Measurements from ENCODE around the gene C2CD2L.
A peak's percentile ranks its signal among the peaks of the same experiment; 100 is the strongest.

The C2CD2L gene

DNA sequence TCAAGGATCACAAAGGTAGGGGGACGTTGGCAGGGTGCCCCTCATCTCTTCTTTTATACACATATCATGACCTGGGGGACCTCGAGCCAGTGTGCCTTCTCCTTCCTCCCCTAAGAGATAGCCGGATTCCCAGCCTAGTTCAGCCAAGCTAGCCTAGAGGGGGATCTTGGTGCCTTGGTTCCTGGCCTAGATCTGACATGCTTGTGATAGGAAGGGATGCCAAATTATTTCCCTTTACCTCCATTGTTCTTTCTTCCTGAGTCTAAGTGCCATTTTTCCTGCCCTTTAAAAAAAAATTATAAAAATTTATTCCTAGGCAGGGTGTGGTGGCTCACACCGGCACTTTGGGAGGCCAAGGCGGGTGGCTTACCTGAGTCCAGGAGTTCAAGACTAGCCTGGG lies 7.2 kb downstream of the C2CD2L start:
- in situ Hi-C loops (cut with MboI; ENCODE audit: low sequenced_read_pairs): loop anchor here (5.0 kb wide), 1 partner anchor 48 kb away; no protein-coding TSS in a partner anchor
- no peaks in the 10 kb centered on the region for H3K27me3 ChIP-seq (ENCODE audit: low read depth)
- H3K4me1 ChIP-seq: no peaks in the 10 kb centered on the region
- H3K4me3 ChIP-seq: no peak overlapping the region
- no peak for DNase-seq (ENCODE audit: low spot score in 2 of 2)
- peaks cover 25% of the 10 kb centered on the region for H3K36me3 ChIP-seq (replicated peaks)
- H3K9me3 ChIP-seq: no peaks in the 10 kb centered on the region

DNA sequence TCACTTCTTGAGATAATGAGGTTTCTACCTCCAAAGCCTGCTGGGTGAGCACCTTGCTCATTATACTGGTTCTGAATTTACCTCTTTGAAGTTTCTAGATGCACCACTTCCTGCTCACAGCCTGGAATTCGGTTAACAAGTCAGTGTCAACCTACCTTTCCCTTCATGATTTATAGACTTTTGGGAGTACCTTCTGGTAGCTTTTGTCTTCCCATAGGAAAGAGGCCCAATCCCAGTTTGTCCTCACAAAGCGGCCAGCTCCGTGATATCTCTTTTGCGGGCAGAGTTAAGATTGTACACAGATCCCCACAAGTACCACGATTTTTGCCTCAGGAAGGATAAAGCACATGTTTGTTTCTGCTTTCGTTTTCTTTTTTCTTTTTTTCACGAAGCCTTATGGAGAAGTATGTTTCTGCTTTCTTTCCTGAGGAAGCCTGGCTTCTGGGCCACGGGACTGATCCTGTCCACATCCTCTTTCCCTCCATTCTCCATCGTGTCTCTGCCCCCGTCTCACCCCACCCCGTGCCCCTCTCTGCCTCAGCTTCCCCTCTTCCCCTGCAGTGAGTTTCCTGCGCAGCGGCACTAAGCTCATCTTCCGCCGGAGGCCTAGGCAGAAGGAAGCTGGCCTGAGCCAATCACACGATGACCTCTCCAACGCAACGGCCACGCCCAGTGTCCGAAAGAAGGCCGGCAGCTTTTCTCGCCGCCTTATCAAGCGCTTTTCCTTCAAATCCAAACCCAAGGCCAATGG lies 8.5 kb downstream of the C2CD2L start:
- Histone ChIP-seq H3K36me3 (replicated peaks) (peaks cover 25% of the 10 kb centered on the region), H3K4me3 (no peak overlapping the region), H3K9me3 (no peaks in the 10 kb centered on the region), H3K27me3 (ENCODE audit: low read depth) (no peaks in the 10 kb centered on the region), H3K4me1 (peaks cover 5% of the 10 kb centered on the region)
- no peak for DNase-seq (ENCODE audit: low spot score in 2 of 2)
- in situ Hi-C loops (cut with MboI; ENCODE audit: low sequenced_read_pairs): no loop called here

DNA sequence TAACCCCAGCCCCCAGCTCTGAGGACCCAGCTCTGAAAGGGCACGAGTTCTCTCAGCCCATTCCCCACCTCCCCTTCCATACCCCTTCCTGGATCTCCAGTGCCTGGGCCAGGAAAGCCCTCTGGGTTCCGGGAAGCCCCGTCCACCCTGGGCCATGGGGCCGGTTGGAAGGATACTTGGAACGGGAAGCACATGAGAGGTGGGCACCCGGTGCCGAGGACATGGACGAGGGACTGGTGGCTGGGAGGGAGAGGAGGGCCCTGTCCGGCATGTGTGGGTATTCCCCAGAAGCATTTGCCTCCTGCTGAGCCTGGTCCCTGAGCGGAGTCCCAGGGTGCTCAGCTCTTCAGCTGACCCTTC lies 9.1 kb downstream of the C2CD2L start:
- no peak for DNase-seq (ENCODE audit: low spot score in 2 of 2)
- Histone ChIP-seq H3K9me3 (no peaks in the 10 kb centered on the region), H3K27me3 (ENCODE audit: low read depth) (no peaks in the 10 kb centered on the region), H3K4me1 (peaks cover 9% of the 10 kb centered on the region), H3K4me3 (no peak overlapping the region), H3K36me3 (replicated peaks) (peaks cover 24% of the 10 kb centered on the region)
- in situ Hi-C loops (cut with MboI; ENCODE audit: low sequenced_read_pairs): no loop called here

DNA sequence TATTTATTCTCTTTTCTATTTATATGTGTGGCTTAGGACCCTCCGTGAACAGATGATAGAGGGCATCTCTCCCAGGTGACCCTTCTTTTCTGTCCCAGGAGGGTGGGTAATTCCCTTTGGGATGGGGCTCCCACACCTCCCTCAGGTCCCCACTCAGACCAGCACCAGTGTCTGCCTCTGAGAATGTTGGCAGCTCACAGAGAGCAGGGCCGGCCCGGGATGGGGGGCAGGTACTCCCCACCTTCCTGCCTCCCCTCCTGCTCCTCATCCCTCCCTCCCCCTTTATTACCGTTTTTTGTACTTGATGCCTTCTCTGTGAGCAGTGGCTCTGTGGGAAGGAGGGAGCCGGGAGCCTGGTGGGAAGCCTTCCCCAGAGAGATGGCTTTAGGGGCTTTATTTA lies 9.5 kb downstream of the C2CD2L start:
- no peaks in the 10 kb centered on the region for H3K27me3 ChIP-seq (ENCODE audit: low read depth)
- H3K36me3 ChIP-seq (replicated peaks): peaks cover 21% of the 10 kb centered on the region
- H3K4me3 ChIP-seq: no peak overlapping the region
- in situ Hi-C loops (cut with MboI; ENCODE audit: low sequenced_read_pairs): no loop called here
- peaks cover 9% of the 10 kb centered on the region for H3K4me1 ChIP-seq
- H3K9me3 ChIP-seq: no peaks in the 10 kb centered on the region
- no peak for DNase-seq (ENCODE audit: low spot score in 2 of 2)

DNA sequence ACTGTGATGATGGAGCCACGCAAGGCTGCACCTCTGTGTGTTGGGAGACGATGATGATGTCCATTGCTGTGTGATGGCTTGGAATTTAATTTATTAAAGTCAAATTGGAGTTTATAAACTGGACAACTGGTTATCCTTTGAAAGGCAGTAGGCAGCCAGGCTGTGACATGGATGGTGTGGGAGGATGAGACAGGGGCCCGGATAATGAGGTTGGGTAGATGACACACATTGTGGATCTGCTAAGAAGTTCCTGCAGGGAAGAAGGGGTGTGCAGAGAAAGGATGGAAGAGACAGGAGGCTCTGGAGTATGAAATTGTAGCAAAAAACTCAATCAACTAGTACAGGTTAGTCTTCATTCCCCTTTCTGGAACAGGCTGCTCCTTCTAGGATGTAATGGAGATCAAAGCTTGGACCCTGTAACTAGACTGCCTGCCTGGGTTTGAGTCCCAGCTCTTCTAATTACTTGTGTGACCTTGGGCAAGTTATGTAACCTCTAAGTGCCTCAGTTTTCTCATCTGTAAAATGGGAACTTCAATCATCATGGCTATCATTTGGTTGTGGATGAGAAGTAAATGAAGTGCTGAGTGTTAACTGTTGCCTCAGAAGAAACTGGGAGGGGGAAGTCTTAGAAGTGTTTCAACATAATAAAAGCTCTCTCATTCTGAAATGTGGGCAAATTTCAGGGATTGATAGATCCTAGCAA lies 10.0 kb downstream of the C2CD2L start:
- Histone ChIP-seq H3K36me3 (replicated peaks) (peaks cover 20% of the 10 kb centered on the region), H3K4me1 (peaks cover 10% of the 10 kb centered on the region), H3K9me3 (no peaks in the 10 kb centered on the region), H3K4me3 (no peak overlapping the region), H3K27me3 (ENCODE audit: low read depth) (no peaks in the 10 kb centered on the region)
- DNase-seq (ENCODE audit: low spot score in 2 of 2): no peak
- in situ Hi-C loops (cut with MboI; ENCODE audit: low sequenced_read_pairs): no loop called here

DNA sequence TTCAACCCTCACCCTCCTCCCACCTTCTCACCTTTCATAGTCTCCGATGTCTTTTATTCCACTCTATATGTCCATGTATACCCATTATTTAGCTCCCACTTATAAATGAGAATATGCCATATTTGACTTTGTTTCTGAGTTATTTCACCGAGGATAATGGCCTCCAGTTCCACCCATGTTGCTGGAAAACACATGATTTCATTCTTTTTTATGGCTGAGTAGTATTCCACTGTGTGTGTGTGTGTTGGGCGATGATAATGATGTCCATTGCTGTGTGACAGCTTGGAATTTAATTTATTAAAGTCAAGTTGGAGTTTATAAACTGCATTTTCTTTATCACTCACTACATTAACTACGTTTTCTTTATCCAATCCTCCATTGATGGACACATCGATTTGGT lies 11.1 kb downstream of the C2CD2L start:
- Histone ChIP-seq H3K4me3 (no peak overlapping the region), H3K4me1 (peaks cover 13% of the 10 kb centered on the region), H3K9me3 (no peaks in the 10 kb centered on the region), H3K36me3 (replicated peaks) (peaks cover 14% of the 10 kb centered on the region), H3K27me3 (ENCODE audit: low read depth) (no peaks in the 10 kb centered on the region)
- no peak for DNase-seq (ENCODE audit: low spot score in 2 of 2)
- in situ Hi-C loops (cut with MboI; ENCODE audit: low sequenced_read_pairs): no loop called here

DNA sequence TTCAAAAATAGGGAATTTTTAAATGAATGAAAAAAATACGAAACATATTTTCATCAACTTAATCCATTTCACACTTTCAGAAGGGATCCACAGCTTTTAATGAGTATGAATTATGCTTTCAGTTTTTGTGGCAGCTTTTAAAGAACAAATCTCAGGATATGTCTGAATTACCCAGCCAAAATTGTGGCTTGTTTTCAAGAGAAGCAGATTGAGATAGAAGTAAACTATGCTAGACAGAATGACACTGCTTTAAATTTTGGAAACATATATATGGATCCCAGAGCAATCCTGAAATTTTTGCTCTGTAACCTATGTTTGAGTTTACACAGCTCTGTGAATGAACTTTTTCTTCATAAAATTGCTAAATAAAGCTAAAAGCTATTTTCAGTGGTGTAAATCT lies 11.8 kb downstream of the C2CD2L start:
- in situ Hi-C loops (cut with MboI; ENCODE audit: low sequenced_read_pairs): no loop called here
- no peak for DNase-seq (ENCODE audit: low spot score in 2 of 2)

DNA sequence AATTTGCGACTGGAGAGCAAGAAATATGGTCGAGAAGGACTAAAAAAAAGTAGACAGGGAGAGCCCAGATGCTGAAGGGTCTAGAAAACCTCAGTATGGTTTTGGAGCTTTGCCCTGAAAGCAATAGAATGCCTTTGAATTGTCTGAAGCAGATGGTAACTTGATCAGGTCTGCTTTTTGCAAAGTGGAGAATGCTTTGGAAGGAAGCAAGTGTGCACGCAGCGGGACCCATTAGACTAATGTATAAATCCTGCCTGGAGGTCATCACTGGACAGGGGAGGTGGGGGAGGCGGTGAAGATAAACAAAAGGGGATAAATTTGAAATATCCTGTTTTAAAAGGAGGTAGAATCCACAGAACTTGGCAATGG lies 13.5 kb downstream of the C2CD2L start:
- in situ Hi-C loops (cut with MboI; ENCODE audit: low sequenced_read_pairs): no loop called here
- peak; percentile 61 to 74 for DNase-seq (ENCODE audit: low spot score in 2 of 2)

More for the DNA sequence above, 11.8 kb downstream of the C2CD2L start:
- H3K9me3 ChIP-seq: no peaks in the 10 kb centered on the region
- no peaks in the 10 kb centered on the region for H3K27me3 ChIP-seq (ENCODE audit: low read depth)
- peaks cover 13% of the 10 kb centered on the region for H3K4me1 ChIP-seq
- H3K36me3 ChIP-seq (replicated peaks): peaks cover 14% of the 10 kb centered on the region
- no peak overlapping the region for H3K4me3 ChIP-seq

DNA sequence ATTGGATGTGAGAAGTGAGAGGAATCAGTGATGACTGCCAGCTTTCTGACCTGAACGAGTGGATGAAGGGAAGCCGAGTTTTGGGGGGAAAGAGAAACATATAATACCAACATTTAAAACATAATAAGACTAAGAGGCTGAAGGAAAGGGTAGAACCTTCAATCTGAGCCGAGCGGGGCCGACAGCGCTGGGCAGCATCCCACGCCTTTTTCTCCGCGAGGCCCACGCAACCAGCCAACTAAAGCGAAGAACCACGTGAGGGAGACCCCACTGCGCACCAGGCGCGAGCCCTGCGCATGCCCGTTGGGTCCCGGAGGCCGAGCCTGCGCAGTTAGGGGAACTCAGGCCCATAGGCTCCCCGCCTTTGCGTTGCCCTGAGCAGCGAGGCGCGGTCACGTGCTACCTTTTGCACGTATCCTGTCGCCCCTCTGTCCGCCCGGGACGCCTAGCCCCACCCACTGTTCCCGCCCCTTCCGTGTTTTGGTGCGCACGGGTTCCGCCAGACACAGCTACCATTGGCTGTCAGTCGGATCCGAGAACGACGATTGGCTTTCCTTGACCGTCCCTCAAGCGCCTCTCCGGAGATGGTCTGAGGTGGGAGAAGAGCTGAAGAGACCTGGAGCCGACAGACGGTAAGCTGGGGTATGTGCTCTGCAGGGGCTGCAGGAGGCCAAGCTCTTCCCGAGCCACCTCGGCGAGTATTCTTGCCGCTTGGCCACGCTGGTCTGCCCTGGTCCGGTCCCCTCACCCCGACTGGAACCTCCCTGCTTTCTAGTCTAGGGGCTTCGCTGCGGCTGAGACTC lies 14.1 kb downstream of the C2CD2L start, which contains the start of gene HINFP:
Gene HINFP, plus strand, starts transcription at position 573 of the 803 bp plus-strand sequence. CDS start 5,365 bp downstream, outside the sequence.
- no peaks in the 10 kb centered on the region for H3K9me3 ChIP-seq
- in situ Hi-C loops (cut with MboI; ENCODE audit: low sequenced_read_pairs): no loop called here
- peaks cover 16% of the 10 kb centered on the region for H3K36me3 ChIP-seq (replicated peaks)
- H3K4me3 ChIP-seq: peak within 1 kb of the TSS; percentile 83
- H3K4me1 ChIP-seq: peaks cover 13% of the 10 kb centered on the region
- peak; percentile 98 to 100 for DNase-seq (ENCODE audit: low spot score in 2 of 2)
- H3K27me3 ChIP-seq (ENCODE audit: low read depth): no peaks in the 10 kb centered on the region

More for the DNA sequence above, 13.5 kb downstream of the C2CD2L start:
- Histone ChIP-seq H3K4me1 (peaks cover 13% of the 10 kb centered on the region), H3K4me3 (peak overlapping the region; percentile 83), H3K9me3 (no peaks in the 10 kb centered on the region), H3K36me3 (replicated peaks) (peaks cover 17% of the 10 kb centered on the region), H3K27me3 (ENCODE audit: low read depth) (no peaks in the 10 kb centered on the region)

DNA sequence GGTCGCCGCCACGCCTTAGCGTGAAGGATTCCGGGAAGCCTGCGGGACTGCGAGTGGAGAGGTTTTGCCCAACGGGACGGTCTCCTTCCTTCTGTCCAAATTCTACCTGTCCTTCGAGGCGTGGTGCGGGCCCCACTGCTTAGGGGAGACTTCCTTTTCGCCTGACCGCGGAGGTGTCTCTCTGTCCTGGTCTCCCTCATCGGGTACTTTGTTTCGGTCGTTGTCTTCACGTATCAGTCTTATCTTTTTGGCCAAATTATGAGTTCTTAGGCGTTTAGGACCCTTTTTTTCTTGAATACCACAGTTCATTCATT lies 14.6 kb downstream of the C2CD2L start:
- H3K4me1 ChIP-seq: peaks cover 13% of the 10 kb centered on the region
- H3K4me3 ChIP-seq: peak overlapping the region; percentile 83
- H3K36me3 ChIP-seq (replicated peaks): peaks cover 19% of the 10 kb centered on the region
- DNase-seq (ENCODE audit: low spot score in 2 of 2): no peak
- in situ Hi-C loops (cut with MboI; ENCODE audit: low sequenced_read_pairs): no loop called here
- H3K27me3 ChIP-seq (ENCODE audit: low read depth): no peaks in the 10 kb centered on the region
- no peaks in the 10 kb centered on the region for H3K9me3 ChIP-seq

DNA sequence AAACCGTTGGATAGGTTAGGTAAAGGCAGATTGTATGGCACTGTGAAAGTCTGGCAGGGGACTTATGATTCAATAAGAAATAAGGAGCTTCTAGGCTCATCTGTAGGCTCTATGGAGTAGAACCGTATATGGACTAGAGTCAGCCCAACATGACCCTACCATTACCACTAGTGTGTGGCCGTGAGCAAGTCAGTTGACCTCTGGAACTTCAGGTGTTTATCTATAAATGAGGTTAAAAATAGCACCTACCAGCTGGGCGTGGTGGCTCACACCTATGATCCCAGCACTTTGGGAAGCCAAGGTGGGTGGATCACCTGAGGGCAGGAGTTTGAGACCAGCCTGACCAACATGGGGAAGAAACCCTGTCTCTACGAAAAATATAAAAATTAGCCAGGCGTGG lies 18.7 kb downstream of the C2CD2L start:
- Histone ChIP-seq H3K4me3 (no peak overlapping the region), H3K27me3 (ENCODE audit: low read depth) (no peaks in the 10 kb centered on the region), H3K36me3 (replicated peaks) (peaks cover 29% of the 10 kb centered on the region), H3K9me3 (no peaks in the 10 kb centered on the region), H3K4me1 (peaks cover 7% of the 10 kb centered on the region)
- in situ Hi-C loops (cut with MboI; ENCODE audit: low sequenced_read_pairs): no loop called here
- DNase-seq (ENCODE audit: low spot score in 2 of 2): no peak

DNA sequence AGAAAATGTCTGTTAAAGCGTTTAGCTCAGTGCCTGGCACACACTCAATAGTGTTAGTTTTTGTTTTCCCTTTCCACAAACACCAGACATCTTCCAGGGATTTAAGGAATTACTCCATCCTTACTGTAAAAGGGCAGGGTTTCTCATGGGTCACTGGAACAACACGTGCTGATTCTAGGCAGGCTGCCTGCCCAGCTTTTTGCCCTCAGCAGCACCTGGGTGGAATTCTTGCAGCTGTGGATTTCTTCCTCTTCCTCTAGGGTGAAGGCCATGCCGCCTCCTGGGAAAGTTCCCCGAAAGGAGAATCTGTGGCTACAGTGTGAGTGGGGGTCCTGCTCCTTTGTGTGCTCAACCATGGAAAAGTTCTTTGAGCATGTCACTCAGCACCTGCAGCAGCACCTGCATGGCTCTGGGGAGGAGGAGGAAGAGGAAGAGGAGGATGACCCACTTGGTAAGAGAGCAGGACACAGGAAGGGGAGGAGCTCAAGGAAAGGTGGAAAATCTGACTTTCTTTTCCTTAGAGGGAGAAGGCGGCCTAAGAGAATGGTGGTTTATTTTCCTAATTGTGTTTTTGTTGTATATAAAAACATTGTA lies 19.6 kb downstream of the C2CD2L start:
- Histone ChIP-seq H3K27me3 (ENCODE audit: low read depth) (no peaks in the 10 kb centered on the region), H3K9me3 (no peaks in the 10 kb centered on the region), H3K4me1 (peaks cover 4% of the 10 kb centered on the region), H3K4me3 (no peak overlapping the region), H3K36me3 (replicated peaks) (peaks cover 32% of the 10 kb centered on the region)
- DNase-seq (ENCODE audit: low spot score in 2 of 2): no peak
- in situ Hi-C loops (cut with MboI; ENCODE audit: low sequenced_read_pairs): no loop called here

DNA sequence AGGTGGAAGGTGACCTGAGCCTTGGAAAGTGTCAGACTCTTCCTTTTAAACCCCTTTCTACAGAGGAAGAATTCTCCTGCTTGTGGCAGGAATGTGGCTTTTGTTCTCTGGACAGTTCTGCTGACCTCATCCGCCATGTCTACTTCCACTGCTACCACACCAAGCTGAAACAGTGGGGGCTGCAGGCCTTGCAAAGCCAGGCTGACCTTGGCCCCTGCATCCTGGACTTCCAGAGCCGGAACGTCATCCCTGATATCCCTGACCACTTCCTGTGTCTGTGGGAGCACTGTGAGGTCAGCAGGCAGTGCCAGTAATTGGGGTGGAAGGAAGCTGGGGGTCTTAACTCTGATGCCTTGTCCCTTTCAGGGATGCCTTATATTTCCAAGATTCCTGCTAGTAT lies 23.5 kb downstream of the C2CD2L start:
- Histone ChIP-seq H3K36me3 (replicated peaks) (peaks cover 42% of the 10 kb centered on the region), H3K9me3 (no peaks in the 10 kb centered on the region), H3K4me1 (no peaks in the 10 kb centered on the region), H3K27me3 (ENCODE audit: low read depth) (no peaks in the 10 kb centered on the region), H3K4me3 (no peak overlapping the region)
- in situ Hi-C loops (cut with MboI; ENCODE audit: low sequenced_read_pairs): no loop called here
- DNase-seq (ENCODE audit: low spot score in 2 of 2): no peak
